Fibroblast of lung (primary cell): ENCODE measurements around the gene EMSY. TPM values are rescaled to one million over a fixed set of nuclear protein-coding genes. Genes with fewer than 3 reads are reported as not detected.

Experiments
- DNase-seq, 2 donors: peaks; one replicate each; pipeline versions ENCODE4 v3.0.0 to v3.0.0-alpha.2; 2010; ENCODE audit warnings: low read depth in 2 of 2
- H2AFZ ChIP-seq: 2 replicates; pipeline ENCODE4 v1.5.1; 2012; ENCODE audit warnings: low read length, control low read depth, inconsistent platforms
- H3K27ac ChIP-seq: 2 replicates; pipeline ENCODE4 v1.5.1; 2011; ENCODE audit warnings: low read length, control low read depth; ENCODE audit not compliant: insufficient read depth
- H3K27me3 ChIP-seq: 2 replicates; pipeline ENCODE4 v1.5.1; 2011; ENCODE audit warnings: mild to moderate bottlenecking, low read length; ENCODE audit not compliant: control insufficient read depth, insufficient read depth
- H3K36me3 ChIP-seq: 2 replicates; pipeline ENCODE4 v1.5.1; 2011; ENCODE audit warnings: low read length; ENCODE audit not compliant: control insufficient read depth, insufficient read depth
- H3K4me1 ChIP-seq: 2 replicates; pipeline ENCODE4 v1.5.1; 2011; ENCODE audit warnings: low read length; ENCODE audit not compliant: control insufficient read depth, insufficient read depth; ENCODE audit errors: extremely low read depth
- H3K4me2 ChIP-seq: 2 replicates; pipeline ENCODE4 v1.5.1; 2011; ENCODE audit warnings: low read length, control low read depth; ENCODE audit not compliant: insufficient read depth; ENCODE audit errors: extremely low read depth
- H3K4me3 ChIP-seq, 4 experiments: fragments of 200-600 bp in 1 of 4; sonication (generic) in 1 of 4; replicated peaks in 1 of 4; 2 replicates each; pipeline ENCODE4 v1.5.1; 2011 to 2016; ENCODE audit warnings: low read length in 4 of 4, low read depth in 3 of 4, mild to moderate bottlenecking in 3 of 4, control low read depth in 2 of 4, inconsistent platforms in 1 of 4, mixed read lengths in 1 of 4; ENCODE audit not compliant: insufficient read depth in 1 of 4; ENCODE audit errors: control extremely low read depth in 1 of 4
- H3K79me2 ChIP-seq: 2 replicates; pipeline ENCODE4 v1.5.1; 2012; ENCODE audit warnings: mild to moderate bottlenecking, low read length, inconsistent platforms; ENCODE audit not compliant: control insufficient read depth, insufficient read depth
- H3K9ac ChIP-seq: 2 replicates; pipeline ENCODE4 v1.5.1; 2011; ENCODE audit warnings: mild to moderate bottlenecking, low read length, control low read depth; ENCODE audit not compliant: insufficient read depth
- H3K9me3 ChIP-seq: 2 replicates; pipeline ENCODE4 v1.5.1; 2012; ENCODE audit warnings: low read depth, low read length; ENCODE audit not compliant: control insufficient read depth, insufficient read depth
- H4K20me1 ChIP-seq: 2 replicates; pipeline ENCODE4 v1.5.1; 2011; ENCODE audit warnings: low read length; ENCODE audit not compliant: control insufficient read depth, insufficient read depth; ENCODE audit errors: extremely low read depth
- EZH2 ChIP-seq: IDR thresholded peaks from 2 replicates; pipeline ENCODE4 v1.5.1; 2012; ENCODE audit warnings: low read length, control low read depth, mild to moderate bottlenecking; ENCODE audit errors: missing control alignments
- polyA plus RNA-seq, 2 donors: library from polyadenylated mRNA; depleted of rRNA in 1 of 2; stranded (reverse) in 1 of 2; unstranded in 1 of 2; fragments of >200 nt; gene quantifications; 2 replicates each; pipeline ENCODE4 v1.2.1, GENCODE V29; 2011 to 2012; ENCODE audit warnings: missing spikeins in 1 of 2
- total RNA-seq: library from RNA; depleted of rRNA; stranded (reverse); fragments of >200 nt; gene quantifications from 2 replicates; pipeline ENCODE4 v1.2.1, GENCODE V29; 2014
- TF ChIP-seq, protein P1 (sequence below), 2 donors: IDR thresholded peaks in 1 of 2; conservative IDR thresholded peaks in 1 of 2; 1 replicate in 1 of 2; 2 replicates in 1 of 2; pipeline ENCODE4 v1.5.1; 2011 to 2012; ENCODE audit warnings: low read length in 2 of 2, control low read depth in 1 of 2, inconsistent platforms in 1 of 2, low read depth in 1 of 2, mild to moderate bottlenecking in 1 of 2

EMSY gene
- total and polyA plus RNA-seq, 2 donors (not counting 1 experiment from before 2014, with no cell fraction given): 11.9 to 14.2 TPM

DNA sequence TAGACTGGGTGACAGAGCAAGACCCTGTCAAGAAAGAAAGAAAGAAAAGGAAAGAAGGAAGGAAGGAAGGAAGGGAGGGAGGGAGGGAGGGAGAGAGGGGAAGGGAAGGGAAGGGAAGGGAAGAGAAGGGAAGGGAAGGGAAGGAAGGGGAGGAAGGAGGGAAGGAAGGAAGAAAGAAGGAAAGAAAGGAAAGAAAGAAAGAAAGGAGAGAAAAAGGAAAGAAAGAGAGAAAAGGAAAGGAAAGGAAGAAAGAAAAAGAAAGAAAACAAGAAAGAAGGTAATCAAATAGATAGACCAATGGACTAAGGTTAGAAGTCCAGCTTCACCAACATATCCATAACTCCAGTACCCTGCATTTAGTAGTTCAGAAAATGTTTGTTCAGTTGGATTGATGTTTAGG lies 18.2 kb upstream of the EMSY start:
- Histone ChIP-seq H3K4me1 (no peaks in the 10 kb centered on the region), H3K4me3 (no peak overlapping the region), H3K36me3 (no peaks in the 10 kb centered on the region), H3K9me3 (no peaks in the 10 kb centered on the region), H2AFZ (no peak overlapping the region), H3K27ac (no peak overlapping the region), H3K27me3 (peaks cover 2% of the 10 kb centered on the region), H4K20me1 (no peaks in the 10 kb centered on the region), H3K4me2 (no peak overlapping the region), H3K9ac (no peak overlapping the region), H3K79me2 (no peaks in the 10 kb centered on the region)
- DNase-seq: no peak
- TF ChIP-seq, protein P1, sequence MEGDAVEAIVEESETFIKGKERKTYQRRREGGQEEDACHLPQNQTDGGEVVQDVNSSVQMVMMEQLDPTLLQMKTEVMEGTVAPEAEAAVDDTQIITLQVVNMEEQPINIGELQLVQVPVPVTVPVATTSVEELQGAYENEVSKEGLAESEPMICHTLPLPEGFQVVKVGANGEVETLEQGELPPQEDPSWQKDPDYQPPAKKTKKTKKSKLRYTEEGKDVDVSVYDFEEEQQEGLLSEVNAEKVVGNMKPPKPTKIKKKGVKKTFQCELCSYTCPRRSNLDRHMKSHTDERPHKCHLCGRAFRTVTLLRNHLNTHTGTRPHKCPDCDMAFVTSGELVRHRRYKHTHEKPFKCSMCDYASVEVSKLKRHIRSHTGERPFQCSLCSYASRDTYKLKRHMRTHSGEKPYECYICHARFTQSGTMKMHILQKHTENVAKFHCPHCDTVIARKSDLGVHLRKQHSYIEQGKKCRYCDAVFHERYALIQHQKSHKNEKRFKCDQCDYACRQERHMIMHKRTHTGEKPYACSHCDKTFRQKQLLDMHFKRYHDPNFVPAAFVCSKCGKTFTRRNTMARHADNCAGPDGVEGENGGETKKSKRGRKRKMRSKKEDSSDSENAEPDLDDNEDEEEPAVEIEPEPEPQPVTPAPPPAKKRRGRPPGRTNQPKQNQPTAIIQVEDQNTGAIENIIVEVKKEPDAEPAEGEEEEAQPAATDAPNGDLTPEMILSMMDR (conservative IDR thresholded peaks at IDR 0.05 in 1 of 2, IDR thresholded peaks at IDR 0.05 in 1 of 2; ENCODE audit: low read depth in 1 of 2, low read length in 2 of 2): no peak
- no peak for TF ChIP-seq EZH2

DNA sequence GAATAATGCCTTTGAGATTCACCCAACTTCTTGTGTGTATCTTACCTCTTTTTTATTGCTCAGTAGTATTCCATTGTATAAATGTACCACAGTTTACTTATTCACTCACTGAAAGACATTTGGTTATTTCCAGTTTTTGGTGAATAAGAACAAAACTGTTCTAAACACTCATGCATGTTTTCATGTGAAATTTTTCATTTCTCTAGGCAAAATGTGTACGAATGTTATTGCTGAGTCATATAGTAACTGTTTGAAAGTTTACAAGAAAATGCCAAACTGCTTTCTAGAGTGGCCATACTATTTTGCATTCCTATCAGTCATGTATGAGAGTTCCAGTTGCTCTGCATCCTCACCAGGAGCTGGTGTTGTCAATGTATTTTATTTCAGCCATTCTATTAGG lies 8.8 kb upstream of the EMSY start:
- Histone ChIP-seq H3K4me1 (no peaks in the 10 kb centered on the region), H3K4me3 (no peak overlapping the region), H3K9ac (no peak overlapping the region), H3K9me3 (no peaks in the 10 kb centered on the region), H3K27me3 (no peaks in the 10 kb centered on the region), H3K4me2 (no peak overlapping the region), H4K20me1 (no peaks in the 10 kb centered on the region), H3K36me3 (no peaks in the 10 kb centered on the region), H3K27ac (no peak overlapping the region), H2AFZ (no peak overlapping the region), H3K79me2 (no peaks in the 10 kb centered on the region)
- TF ChIP-seq, protein P1 (conservative IDR thresholded peaks at IDR 0.05 in 1 of 2, IDR thresholded peaks at IDR 0.05 in 1 of 2; ENCODE audit: low read depth in 1 of 2, low read length in 2 of 2): no peak
- TF ChIP-seq EZH2: no peak
- DNase-seq: peak in 1 of 2 donors; percentile 3

- H2AFZ ChIP-seq: no peak overlapping the region
Measured at GRCh38 chr11:76443268-76443980, 1.4 kb upstream of the EMSY start.

More at GRCh38 chr11:76443268-76443980, 1.4 kb upstream of the EMSY start:
- Histone ChIP-seq H3K4me1 (no peaks in the 10 kb centered on the region), H3K27me3 (no peaks in the 10 kb centered on the region), H3K36me3 (peaks cover under 1% of the 10 kb centered on the region), H4K20me1 (no peaks in the 10 kb centered on the region), H3K9ac (peak overlapping the region; percentile 86), H3K4me2 (peak overlapping the region; percentile 76), H3K4me3 (peak overlapping the region; percentile 80 to 97 (median 92)), H3K79me2 (peaks cover 20% of the 10 kb centered on the region), H3K9me3 (no peaks in the 10 kb centered on the region), H3K27ac (peak overlapping the region; percentile 94)
- DNase-seq: peak; percentile 2 to 42
- TF ChIP-seq EZH2: no peak
- TF ChIP-seq, protein P1 (conservative IDR thresholded peaks at IDR 0.05 in 1 of 2, IDR thresholded peaks at IDR 0.05 in 1 of 2; ENCODE audit: low read depth in 1 of 2, low read length in 2 of 2): no peak
